IMR-90 (cell line): ENCODE measurements around the gene HOXA7. TPM values are rescaled to one million over a fixed set of nuclear protein-coding genes. Genes with fewer than 3 reads are reported as not detected.

ENCODE experiments used
- ATAC-seq: fragments of 200-7000 bp; cut with Tn5 transposase; 2 replicates; pipeline ENCODE4 v1.9.1; 2020; ENCODE audit warnings: low read depth, mild to moderate bottlenecking, moderate library complexity
- BruUV-seq: library from RNA; stranded (reverse); fragments of 400-500 nt; replicated peaks from 2 replicates; lab custom pipeline; 2021; lab: Mats Ljungman, UMichigan
- CTCF ChIA-PET: fragments of 300-600 bp; formaldehyde crosslinking; extraction: SDS; loops from one replicate; lab custom pipeline; 2021; ENCODE audit warnings: antibody characterized with exemption; lab: Yijun Ruan, JAX
- POLR2A ChIA-PET: fragments of 300-600 bp; sonication (Branson Sonifier 250); formaldehyde crosslinking; loops from one replicate; lab custom pipeline; 2022; ENCODE audit warnings: antibody characterized with exemption; ENCODE audit not compliant: unreplicated experiment; lab: Charles Lee
- DNase-seq: peaks from one replicate; pipeline ENCODE4 v3.0.0; 2013
- H2AFZ ChIP-seq: replicated peaks from 2 replicates; pipeline ENCODE3; 2013; ENCODE audit warnings: low read length, mild to moderate bottlenecking; ENCODE audit not compliant: poor library complexity
- H2AK5ac ChIP-seq: 2 replicates; pipeline ENCODE4 v1.6.1; 2013; ENCODE audit warnings: low read depth, low read length, inconsistent platforms
- H2AK9ac ChIP-seq: replicated peaks from 2 replicates; pipeline ENCODE3; 2013; ENCODE audit warnings: mild to moderate bottlenecking, low read depth, low read length, moderate library complexity; ENCODE audit not compliant: poor library complexity
- H2BK120ac ChIP-seq: 2 replicates; pipeline ENCODE4 v1.6.1; 2013; ENCODE audit warnings: low read depth, low read length, inconsistent platforms
- H2BK15ac ChIP-seq: 3 replicates; pipeline ENCODE4 v1.6.1; 2013; ENCODE audit warnings: low read depth, low read length, inconsistent platforms
- H2BK20ac ChIP-seq: 2 replicates; pipeline ENCODE4 v1.6.1; 2013; ENCODE audit warnings: low read depth, mild to moderate bottlenecking, inconsistent platforms, low read length, moderate library complexity
- H2BK5ac ChIP-seq: 2 replicates; pipeline ENCODE4 v1.6.1; 2013; ENCODE audit warnings: mild to moderate bottlenecking, low read depth, low read length, inconsistent platforms; ENCODE audit not compliant: poor library complexity, severe bottlenecking
- H3K14ac ChIP-seq: replicated peaks from 2 replicates; pipeline ENCODE4 v1.6.1; 2013; ENCODE audit warnings: low read depth, low read length, inconsistent platforms
- H3K18ac ChIP-seq: 2 replicates; pipeline ENCODE4 v1.6.1; 2013; ENCODE audit warnings: low read depth, low read length, control low read depth
- H3K23ac ChIP-seq: 2 replicates; pipeline ENCODE4 v1.6.1; 2013; ENCODE audit warnings: low read depth, low read length, inconsistent platforms
- H3K27ac ChIP-seq: 2 replicates; pipeline ENCODE4 v1.5.1; 2013; ENCODE audit warnings: mild to moderate bottlenecking, control low read depth, low read length; ENCODE audit not compliant: insufficient read depth
- H3K27me3 ChIP-seq: 2 replicates; pipeline ENCODE4 v1.6.1; 2013; ENCODE audit warnings: low read length; ENCODE audit not compliant: control insufficient read depth, insufficient read depth
- H3K36me3 ChIP-seq: 2 replicates; pipeline ENCODE4 v1.6.1; 2013; ENCODE audit warnings: low read length, mixed read lengths; ENCODE audit not compliant: control insufficient read depth, insufficient read depth
- H3K4ac ChIP-seq: 2 replicates; pipeline ENCODE4 v1.6.1; 2013; ENCODE audit warnings: low read depth, low read length, inconsistent platforms
- H3K4me1 ChIP-seq: 2 replicates; pipeline ENCODE4 v1.6.1; 2013; ENCODE audit warnings: low read length, mixed read lengths; ENCODE audit not compliant: control insufficient read depth, insufficient read depth
- H3K4me2 ChIP-seq: 2 replicates; pipeline ENCODE4 v1.6.1; 2013; ENCODE audit warnings: low read depth, mild to moderate bottlenecking, control low read depth, low read length, moderate library complexity
- H3K4me3 ChIP-seq: 2 replicates; pipeline ENCODE4 v1.5.1; 2013; ENCODE audit warnings: low read depth, mild to moderate bottlenecking, control low read depth, low read length, moderate library complexity; ENCODE audit not compliant: insufficient read depth
- H3K56ac ChIP-seq: 2 replicates; pipeline ENCODE4 v1.6.1; 2013; ENCODE audit warnings: low read length, inconsistent platforms; ENCODE audit not compliant: insufficient read depth; ENCODE audit errors: extremely low read depth
- H3K79me1 ChIP-seq, 2 experiments: 2 replicates each; pipeline ENCODE4 v1.6.1; 2013; ENCODE audit warnings: low read length in 2 of 2, inconsistent platforms in 1 of 2, low read depth in 1 of 2
- H3K9ac ChIP-seq: 2 replicates; pipeline ENCODE4 v1.6.1; 2013; ENCODE audit warnings: low read depth, low read length, control low read depth
- H3K9me1 ChIP-seq: 2 replicates; pipeline ENCODE4 v1.6.1; 2013; ENCODE audit warnings: low read length, inconsistent platforms; ENCODE audit not compliant: insufficient read depth
- H3K9me3 ChIP-seq: 2 replicates; pipeline ENCODE4 v1.6.1; 2013; ENCODE audit warnings: low read length; ENCODE audit not compliant: control insufficient read depth, insufficient read depth
- H4K20me1 ChIP-seq: 2 replicates; pipeline ENCODE4 v1.6.1; 2013; ENCODE audit warnings: low read length, inconsistent platforms; ENCODE audit not compliant: insufficient read depth
- H4K5ac ChIP-seq: 2 replicates; pipeline ENCODE4 v1.6.1; 2013; ENCODE audit warnings: mild to moderate bottlenecking, low read depth, low read length, control low read depth
- H4K8ac ChIP-seq, 2 experiments: 2 replicates each; pipeline ENCODE4 v1.6.1; 2013; ENCODE audit warnings: low read depth in 2 of 2, low read length in 2 of 2, control low read depth in 1 of 2, inconsistent platforms in 1 of 2
- H4K91ac ChIP-seq: 2 replicates; pipeline ENCODE4 v1.6.1; 2013; ENCODE audit warnings: low read depth, low read length, inconsistent platforms; ENCODE audit not compliant: insufficient read depth
- CEBPB ChIP-seq: IDR thresholded peaks from 2 replicates; pipeline ENCODE4 v1.6.1; 2012; ENCODE audit warnings: low read depth, low read length, improper control_type of control experiment
- CTCF ChIP-seq: conservative IDR thresholded peaks from 2 replicates; pipeline ENCODE4 v1.5.1; 2012; ENCODE audit warnings: mild to moderate bottlenecking, low read depth, low read length, improper control_type of control experiment
- MXI1 ChIP-seq: IDR thresholded peaks from 2 replicates; pipeline ENCODE4 v1.6.1; 2012; ENCODE audit warnings: low read depth, mild to moderate bottlenecking, low read length, moderate library complexity, borderline replicate concordance
- NFE2L2 ChIP-seq: fragments of 150-350 bp; IDR thresholded peaks from 2 replicates; pipeline ENCODE4 v1.6.1; 2016; ENCODE audit warnings: low read depth, mild to moderate bottlenecking, low read length
- POLR2A ChIP-seq: IDR thresholded peaks from 2 replicates; pipeline ENCODE4 v1.6.1; 2012; ENCODE audit warnings: mild to moderate bottlenecking, low read depth, low read length
- RAD21 ChIP-seq: IDR thresholded peaks from 2 replicates; pipeline ENCODE4 v1.6.1; 2012; ENCODE audit warnings: low read length, improper control_type of control experiment
- RFX5 ChIP-seq: IDR thresholded peaks from 2 replicates; pipeline ENCODE4 v1.8.0; 2012; ENCODE audit warnings: low read depth, mild to moderate bottlenecking, low read length, moderate library complexity
- SMC3 ChIP-seq: fragments of 150-350 bp; IDR thresholded peaks from 2 replicates; pipeline ENCODE4 v1.6.1; 2016; ENCODE audit warnings: low read depth, mild to moderate bottlenecking, antibody characterized with exemption, low read length, moderate library complexity
- USF2 ChIP-seq: fragments of 150-350 bp; IDR thresholded peaks from 2 replicates; pipeline ENCODE4 v1.6.1; 2017; ENCODE audit warnings: mild to moderate bottlenecking, antibody characterized with exemption, low read length, low read depth
- WGBS, 2 experiments: methylation state at CpG; one replicate each; pipeline versions ENCODE4 v1.1.5 to v1.1.7; 2013; ENCODE audit warnings: missing lambda C conversion rate in 2 of 2; ENCODE audit not compliant: insufficient read length in 1 of 2; ENCODE audit errors: extremely low coverage in 2 of 2; 5-methylcytosine and 5-hydroxymethylcytosine counted together
- dilution Hi-C: fragments of 300-500 bp; cut with HindIII; formaldehyde crosslinking; loops from one replicate; pipeline ENCODE4 v1.14.3; 2018; ENCODE audit warnings: low sequenced_read_pairs; ENCODE audit not compliant: unreplicated experiment
- in situ Hi-C: fragments of 300-500 bp; cut with MboI; formaldehyde crosslinking; loops from 3 replicates; pipeline ENCODE4 v1.14.3; 2019; ENCODE audit warnings: low sequenced_read_pairs, inconsistent platforms, mixed read lengths
- intact Hi-C: fragments of 100-400 bp; cut with micrococcal nuclease; formaldehyde crosslinking; loops from 2 replicates; pipeline ENCODE4 v1.10.0; 2022
- polyA plus RNA-seq, 3 experiments: library from polyadenylated mRNA; depleted of rRNA; stranded (reverse); fragments of >200 nt; gene quantifications; 2 replicates each; pipeline ENCODE4 v1.2.3, GENCODE V29; 2012; ENCODE audit warnings: low replicate concordance in 1 of 3
- total RNA-seq: library from RNA; depleted of rRNA; stranded (reverse); fragments of >200 nt; gene quantifications from 2 replicates; pipeline ENCODE4 v1.2.3, GENCODE V29; 2012

The HOXA7 gene
- total and polyA plus RNA-seq, 2 of the 4 experiments (the other 2 are of a cell fraction), result 0.18 to 1.7 TPM

- no peak for TF ChIP-seq USF2
- TF ChIP-seq POLR2A, result no peak
- no peak for TF ChIP-seq CEBPB
- TF ChIP-seq RAD21, result no peak
- TF ChIP-seq RFX5, result no peak
Measured at GRCh38 chr7:27182285-27182841, 25.9 kb upstream of the HOXA7 start (continued).

GRCh38 chr7:27181795-27182275, 25.4 kb upstream of the HOXA7 start:
- H4K91ac ChIP-seq, result no peak overlapping the region
- no TSS peak for BruUV-seq
- intact Hi-C loops, result no loop called here
- no peak overlapping the region for H2AFZ ChIP-seq
- no peak overlapping the region for H4K8ac ChIP-seq
- TF ChIP-seq POLR2A (no peak), NFE2L2 (no peak), CEBPB (no peak), MXI1 (no peak), SMC3 (no peak), CTCF (no peak)
- H3K9me1 ChIP-seq, result no peaks in the 10 kb centered on the region
- WGBS, 2 experiments, result no CpG with 5 or more reads among the region's 4 CpGs
- DNase-seq, result no peak
- in situ Hi-C loops, result no loop called here
- H3K4me2 ChIP-seq, result no peak overlapping the region
- peaks cover 1% of the 10 kb centered on the region; the same call in 1 of the 2 replicates for H3K4me1 ChIP-seq
- H2BK120ac ChIP-seq, result no peak overlapping the region
- H3K27me3 ChIP-seq, result peaks cover 87% of the 10 kb centered on the region
- no peak overlapping the region for H2BK5ac ChIP-seq
- no peak overlapping the region for H3K18ac ChIP-seq
- H3K9ac ChIP-seq, result no peak overlapping the region
- H2AK5ac ChIP-seq, result no peak overlapping the region
- no peak overlapping the region for H2BK15ac ChIP-seq
- dilution Hi-C loops, result no loop called here
- H3K14ac ChIP-seq, result no peak overlapping the region
- no peak for ATAC-seq
- H2BK20ac ChIP-seq, result no peak overlapping the region
- H3K4me3 ChIP-seq, result no peak overlapping the region
- no peak overlapping the region for H3K23ac ChIP-seq
- H3K56ac ChIP-seq, result no peak overlapping the region
- H3K36me3 ChIP-seq, result no peaks in the 10 kb centered on the region
- peaks cover 14% of the 10 kb centered on the region; the same call in 1 of the 2 replicates for H4K20me1 ChIP-seq
- no peak overlapping the region for H4K5ac ChIP-seq
- no peak overlapping the region for H3K4ac ChIP-seq
- no peaks in the 10 kb centered on the region for H3K79me1 ChIP-seq
- peaks cover 3% of the 10 kb centered on the region; the same call in 1 of the 2 replicates for H3K9me3 ChIP-seq
- POLR2A ChIA-PET, result no interaction called here
- no peak overlapping the region for H3K27ac ChIP-seq
- CTCF ChIA-PET, result interaction anchor here (1.3 kb wide), 1 partner anchor 21 kb away, joined by 3 read pairs; no protein-coding TSS in a partner anchor
- H2AK9ac ChIP-seq, result no peak overlapping the region
